BJ (cell line): Measurements from ENCODE around the gene STT3B. TPM values are rescaled to one million over a fixed set of nuclear protein-coding genes. Genes with fewer than 3 reads are reported as not detected.

Experiments
- CTCF ChIA-PET: fragments of 350-600 bp; formaldehyde crosslinking; extraction: SDS; loops from one replicate; lab custom pipeline; 2021; ENCODE audit warnings: antibody characterized with exemption, inconsistent platforms; lab: Yijun Ruan, JAX
- POLR2A ChIA-PET: fragments of 300-600 bp; sonication (Branson Sonifier 250); formaldehyde crosslinking; extraction: SDS; loops from one replicate; lab custom pipeline; 2021; ENCODE audit warnings: antibody characterized with exemption; lab: Charles Lee
- DNase-seq: peaks from one replicate; pipeline ENCODE4 v3.0.0-alpha.2; 2011; ENCODE audit warnings: low read depth
- H3K27me3 ChIP-seq: 2 replicates; pipeline ENCODE4 v1.6.0; 2011; ENCODE audit warnings: low read length; ENCODE audit not compliant: control insufficient read depth, insufficient read depth
- H3K36me3 ChIP-seq: 2 replicates; pipeline ENCODE4 v1.5.1; 2011; ENCODE audit warnings: low read length; ENCODE audit not compliant: control insufficient read depth, insufficient read depth
- H3K4me3 ChIP-seq: 2 replicates; pipeline ENCODE4 v1.5.1; 2011; ENCODE audit warnings: low read depth, mild to moderate bottlenecking, control low read depth, low read length
- polyA plus RNA-seq: library from polyadenylated mRNA; depleted of rRNA; stranded (reverse); fragments of >200 nt; gene quantifications from 2 replicates; pipeline ENCODE4 v1.2.3, GENCODE V29; 2011
- TF ChIP-seq, protein P1 (sequence below): IDR thresholded peaks from 2 replicates; pipeline ENCODE4 v1.5.1; 2011; ENCODE audit warnings: low read depth, mild to moderate bottlenecking, control low read depth, inconsistent platforms, low read length, moderate library complexity; ENCODE audit not compliant: insufficient read depth

Gene STT3B
- polyA plus RNA-seq, 1 experiment = 39.7 TPM

DNA sequence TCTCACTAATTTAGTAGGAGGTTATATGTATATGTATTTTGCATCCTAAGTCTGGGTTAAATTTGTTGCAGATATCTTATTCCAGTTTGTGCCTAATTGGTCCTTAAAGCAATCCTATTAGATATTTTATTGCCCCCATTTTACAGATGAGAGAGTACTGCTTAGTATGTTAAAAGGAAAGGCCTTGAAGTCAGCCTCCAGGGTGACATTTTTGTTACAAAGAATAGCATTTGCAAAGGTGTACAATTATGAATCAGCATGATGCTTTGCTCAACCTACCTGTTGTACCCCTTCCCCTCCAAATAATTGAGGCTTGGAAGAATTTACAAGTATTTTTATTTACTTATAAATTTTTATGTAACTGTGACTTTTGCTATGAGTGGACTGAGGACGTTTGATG lies 14.0 kb downstream of the STT3B start:
- Histone ChIP-seq H3K4me3 (no peak overlapping the region), H3K36me3 (no peaks in the 10 kb centered on the region), H3K27me3 (no peaks in the 10 kb centered on the region)
- CTCF ChIA-PET = no interaction called here
- TF ChIP-seq, protein P1, sequence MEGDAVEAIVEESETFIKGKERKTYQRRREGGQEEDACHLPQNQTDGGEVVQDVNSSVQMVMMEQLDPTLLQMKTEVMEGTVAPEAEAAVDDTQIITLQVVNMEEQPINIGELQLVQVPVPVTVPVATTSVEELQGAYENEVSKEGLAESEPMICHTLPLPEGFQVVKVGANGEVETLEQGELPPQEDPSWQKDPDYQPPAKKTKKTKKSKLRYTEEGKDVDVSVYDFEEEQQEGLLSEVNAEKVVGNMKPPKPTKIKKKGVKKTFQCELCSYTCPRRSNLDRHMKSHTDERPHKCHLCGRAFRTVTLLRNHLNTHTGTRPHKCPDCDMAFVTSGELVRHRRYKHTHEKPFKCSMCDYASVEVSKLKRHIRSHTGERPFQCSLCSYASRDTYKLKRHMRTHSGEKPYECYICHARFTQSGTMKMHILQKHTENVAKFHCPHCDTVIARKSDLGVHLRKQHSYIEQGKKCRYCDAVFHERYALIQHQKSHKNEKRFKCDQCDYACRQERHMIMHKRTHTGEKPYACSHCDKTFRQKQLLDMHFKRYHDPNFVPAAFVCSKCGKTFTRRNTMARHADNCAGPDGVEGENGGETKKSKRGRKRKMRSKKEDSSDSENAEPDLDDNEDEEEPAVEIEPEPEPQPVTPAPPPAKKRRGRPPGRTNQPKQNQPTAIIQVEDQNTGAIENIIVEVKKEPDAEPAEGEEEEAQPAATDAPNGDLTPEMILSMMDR = no peak
- DNase-seq = no peak
- POLR2A ChIA-PET = interaction anchor here (0.7 kb wide), 1 partner anchor 14 kb away, joined by 3 read pairs; the partner anchor contains the start of gene STT3B

- TF ChIP-seq, protein P1 = peak; percentile 73
- ChIA-PET POLR2A (no interaction called here), CTCF (interaction anchor here (0.5 to 1.6 kb wide), 7 partner anchors 11 to 234 kb away, joined by 3 to 5 read pairs (median 3); no protein-coding TSS in a partner anchor)
Observed at GRCh38 chr3:31550452-31551251, 17.9 kb downstream of the STT3B start.

GRCh38 chr3:31551646-31552045 lies 18.9 kb downstream of the STT3B start:
- Histone ChIP-seq H3K36me3 (no peaks in the 10 kb centered on the region), H3K27me3 (no peaks in the 10 kb centered on the region), H3K4me3 (no peak overlapping the region)
- TF ChIP-seq, protein P1 = no peak
- CTCF ChIA-PET = interaction anchor here (0.7 to 1.3 kb wide), 3 partner anchors 12 to 598 kb away, joined by 3 read pairs; no protein-coding TSS in a partner anchor
- no peak for DNase-seq
- POLR2A ChIA-PET = no interaction called here

More at GRCh38 chr3:31550452-31551251, 17.9 kb downstream of the STT3B start:
- Histone ChIP-seq H3K27me3 (no peaks in the 10 kb centered on the region), H3K4me3 (no peak overlapping the region), H3K36me3 (no peaks in the 10 kb centered on the region)
- no peak for DNase-seq

GRCh38 chr3:31552103-31552502 lies 19.4 kb downstream of the STT3B start:
- POLR2A ChIA-PET = no interaction called here

DNA sequence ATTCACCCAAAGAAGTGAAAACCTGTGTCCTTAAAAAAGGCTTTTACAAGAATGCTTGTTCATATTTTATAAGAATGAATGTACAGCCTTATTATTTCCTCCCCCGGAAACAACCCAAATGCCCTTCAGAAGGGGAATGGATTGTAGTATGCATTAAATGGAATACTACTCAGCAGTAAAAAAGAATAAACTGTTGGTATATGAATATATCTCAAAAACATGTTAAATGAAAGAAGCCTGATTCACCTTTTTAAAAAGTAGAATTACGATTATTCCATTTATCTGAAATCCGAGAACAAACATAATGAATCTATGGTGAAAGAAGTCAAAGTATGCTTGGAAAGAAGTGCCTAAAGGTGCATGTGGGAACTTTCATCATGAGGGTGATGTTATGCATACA lies 20.5 kb downstream of the STT3B start:
- TF ChIP-seq, protein P1 = no peak
- no peak for DNase-seq
- CTCF ChIA-PET = no interaction called here
- POLR2A ChIA-PET = no interaction called here
- Histone ChIP-seq H3K36me3 (no peaks in the 10 kb centered on the region), H3K4me3 (no peak overlapping the region), H3K27me3 (no peaks in the 10 kb centered on the region)

More at GRCh38 chr3:31552103-31552502, 19.4 kb downstream of the STT3B start:
- Histone ChIP-seq H3K36me3 (no peaks in the 10 kb centered on the region), H3K4me3 (no peak overlapping the region), H3K27me3 (no peaks in the 10 kb centered on the region)
- CTCF ChIA-PET = interaction anchor here (0.7 kb wide), 1 partner anchor 598 kb away, joined by 3 read pairs; no protein-coding TSS in a partner anchor
- DNase-seq = no peak
- TF ChIP-seq, protein P1 = no peak
